ENCODE results near the gene MAN1A1. TPM values are rescaled to one million over a fixed set of nuclear protein-coding genes. Genes with fewer than 3 reads are reported as not detected.
"Not testable (repeated sequence)": the region's sequence is repeated elsewhere in the genome, so short reads cannot be mapped to it uniquely, and the experiment has no call there.

MAN1A1 gene
- total RNA-seq, 1 donor from 2014 or later: 269 TPM

- DNase-seq (ENCODE audit: low read depth in 2 of 2): peak in 1 of 2 donors; percentile 53
Observed at GRCh38 chr6:119173249-119174084, 176.1 kb downstream of the MAN1A1 start.

GRCh38 chr6:119172824-119173223, 176.7 kb downstream of the MAN1A1 start:
- DNase-seq (ENCODE audit: low read depth in 2 of 2): peak in 1 of 2 donors; percentile 34

- DNase-seq (ENCODE audit: low read depth in 2 of 2): no peak
Observed at GRCh38 chr6:119171864-119172588, 177.5 kb downstream of the MAN1A1 start.

GRCh38 chr6:119171088-119171841, 178.3 kb downstream of the MAN1A1 start:
- no peak for DNase-seq (ENCODE audit: low read depth in 2 of 2)

GRCh38 chr6:119170447-119171087, 179.0 kb downstream of the MAN1A1 start:
- DNase-seq (ENCODE audit: low read depth in 2 of 2): no peak

GRCh38 chr6:119170103-119170446, 179.5 kb downstream of the MAN1A1 start:
- DNase-seq (ENCODE audit: low read depth in 2 of 2): no peak

- not testable (repeated sequence) for DNase-seq (ENCODE audit: low read depth in 2 of 2)
Observed at GRCh38 chr6:119169355-119169754, 180.2 kb downstream of the MAN1A1 start.

- DNase-seq (ENCODE audit: low read depth in 2 of 2): no peak
Observed at GRCh38 chr6:119166024-119166784, 183.4 kb downstream of the MAN1A1 start.

GRCh38 chr6:119163006-119163405, 186.6 kb downstream of the MAN1A1 start:
- no peak for DNase-seq (ENCODE audit: low read depth in 2 of 2)

- DNase-seq (ENCODE audit: low read depth in 2 of 2): no peak
Observed at GRCh38 chr6:119162134-119162775, 187.3 kb downstream of the MAN1A1 start.

GRCh38 chr6:119161438-119161837, 188.1 kb downstream of the MAN1A1 start:
- no peak for DNase-seq (ENCODE audit: low read depth in 2 of 2)

- DNase-seq (ENCODE audit: low read depth in 2 of 2): no peak
Observed at GRCh38 chr6:119160911-119161310, 188.7 kb downstream of the MAN1A1 start.

GRCh38 chr6:119158057-119158848, 191.3 kb downstream of the MAN1A1 start:
- DNase-seq (ENCODE audit: low read depth in 2 of 2): no peak

GRCh38 chr6:119157506-119157815, 192.1 kb downstream of the MAN1A1 start:
- no peak for DNase-seq (ENCODE audit: low read depth in 2 of 2)

GRCh38 chr6:119156757-119157505, 192.6 kb downstream of the MAN1A1 start:
- DNase-seq (ENCODE audit: low read depth in 2 of 2): no peak

GRCh38 chr6:119156082-119156481, 193.5 kb downstream of the MAN1A1 start:
- DNase-seq (ENCODE audit: low read depth in 2 of 2): not testable (repeated sequence)

- no peak for DNase-seq (ENCODE audit: low read depth in 2 of 2)
Observed at GRCh38 chr6:119152187-119152586, 197.4 kb downstream of the MAN1A1 start.

GRCh38 chr6:119148825-119149525, 200.6 kb downstream of the MAN1A1 start:
- no peak for DNase-seq (ENCODE audit: low read depth in 2 of 2)

Measured in lung microvascular endothelial cell (primary cell).